HK-2 (cell line): ENCODE measurements around the gene SUPT3H.
"Not testable (repeated sequence)": the region's sequence is repeated elsewhere in the genome, so short reads cannot be mapped to it uniquely, and the experiment has no call there.

Experiments used
- DNase-seq: peaks from one replicate; pipeline ENCODE4 v3.0.0-alpha.2; 2018; ENCODE audit not compliant: unreplicated experiment

The SUPT3H gene

GRCh38 chr6:44951253-44951747 is 426.4 kb downstream of the SUPT3H start:
- no peak for DNase-seq

- DNase-seq: no peak
Observed at GRCh38 chr6:44949596-44950201, 428.0 kb downstream of the SUPT3H start.

GRCh38 chr6:44943541-44943940 is 434.2 kb downstream of the SUPT3H start:
- DNase-seq: no peak

GRCh38 chr6:44942798-44943197 is 434.9 kb downstream of the SUPT3H start:
- DNase-seq: no peak

- no peak for DNase-seq
Observed at GRCh38 chr6:44942201-44942600, 435.5 kb downstream of the SUPT3H start.

- DNase-seq: no peak
Observed at GRCh38 chr6:44940367-44940766, 437.4 kb downstream of the SUPT3H start.

- DNase-seq: no peak
Observed at GRCh38 chr6:44935693-44936300, 441.9 kb downstream of the SUPT3H start.

GRCh38 chr6:44933108-44933507 is 444.6 kb downstream of the SUPT3H start:
- no peak for DNase-seq

- no peak for DNase-seq
Observed at GRCh38 chr6:44932651-44933091, 445.1 kb downstream of the SUPT3H start.

- DNase-seq: no peak
Observed at GRCh38 chr6:44931385-44931784, 446.3 kb downstream of the SUPT3H start.

- no peak for DNase-seq
Observed at GRCh38 chr6:44926556-44926955, 451.2 kb downstream of the SUPT3H start.

- no peak for DNase-seq
Observed at GRCh38 chr6:44925100-44925739, 452.5 kb downstream of the SUPT3H start.

GRCh38 chr6:44923444-44923843 is 454.3 kb downstream of the SUPT3H start:
- DNase-seq: no peak

GRCh38 chr6:44921798-44922197 is 455.9 kb downstream of the SUPT3H start:
- no peak for DNase-seq

- no peak for DNase-seq
Observed at GRCh38 chr6:44920952-44921491, 456.7 kb downstream of the SUPT3H start.

- DNase-seq: no peak
Observed at GRCh38 chr6:44918671-44919296, 458.9 kb downstream of the SUPT3H start.

GRCh38 chr6:44917430-44917829 is 460.3 kb downstream of the SUPT3H start:
- DNase-seq: no peak

- DNase-seq: no peak
Observed at GRCh38 chr6:44915111-44915510, 462.6 kb downstream of the SUPT3H start.

- no peak for DNase-seq
Observed at GRCh38 chr6:44914141-44914540, 463.6 kb downstream of the SUPT3H start.

GRCh38 chr6:44906761-44907160 is 471.0 kb downstream of the SUPT3H start:
- no peak for DNase-seq

- not testable (repeated sequence) for DNase-seq
Observed at GRCh38 chr6:44900358-44900757, 477.4 kb downstream of the SUPT3H start.

- no peak for DNase-seq
Observed at GRCh38 chr6:44898296-44898930, 479.3 kb downstream of the SUPT3H start.
